Omental fat pad (tissue), 4 donors: ENCODE measurements around the gene CRHR1. TPM values are rescaled to one million over a fixed set of nuclear protein-coding genes. Genes with fewer than 3 reads are reported as not detected.

ENCODE experiments used
- ATAC-seq: fragments of 150-250 bp; one replicate; pipeline ENCODE4 v1.9.1; 2016; ENCODE audit warnings: mild to moderate bottlenecking, moderate library complexity; ENCODE audit not compliant: low FRiP score
- DNase-seq: peaks from one replicate; pipeline ENCODE4 v3.0.0-alpha.2; 2019; ENCODE audit warnings: low spot score
- CTCF ChIP-seq, 3 donors: fragments of 450-650 bp; IDR thresholded peaks; one replicate each; pipeline ENCODE4 v1.5.1; 2016 to 2017; ENCODE audit warnings: antibody characterized with exemption in 3 of 3, mild to moderate bottlenecking in 3 of 3, moderate library complexity in 2 of 3
- total RNA-seq, 4 donors: library from RNA; depleted of rRNA; stranded (reverse); fragments of >200 nt; gene quantifications; one replicate each; pipeline ENCODE4 v1.1.0, GENCODE V29; 2016

The CRHR1 gene
- total RNA-seq, 4 donors from 2014 or later, result not detected

GRCh38 chr17:45819632-45820031 is 35.5 kb downstream of the CRHR1 start:
- TF ChIP-seq CTCF (IDR thresholded peaks at IDR 0.05), result no peak
- ATAC-seq (no peak), DNase-seq (no peak)

GRCh38 chr17:45820052-45820780 is 36.1 kb downstream of the CRHR1 start:
- TF ChIP-seq CTCF (IDR thresholded peaks at IDR 0.05), result no peak
- no peak for DNase-seq
- no peak for ATAC-seq

GRCh38 chr17:45821147-45821546 is 37.0 kb downstream of the CRHR1 start:
- no peak for TF ChIP-seq CTCF (IDR thresholded peaks at IDR 0.05)
- no peak for DNase-seq
- ATAC-seq, result no peak

GRCh38 chr17:45823598-45823997 is 39.5 kb downstream of the CRHR1 start:
- no peak for TF ChIP-seq CTCF (IDR thresholded peaks at IDR 0.05)
- ATAC-seq (no peak), DNase-seq (no peak)

GRCh38 chr17:45824475-45824874 is 40.4 kb downstream of the CRHR1 start:
- ATAC-seq, result no peak
- no peak for TF ChIP-seq CTCF (IDR thresholded peaks at IDR 0.05)

GRCh38 chr17:45824901-45825492 is 40.9 kb downstream of the CRHR1 start:
- no peak for ATAC-seq
- DNase-seq, result no peak
- no peak for TF ChIP-seq CTCF (IDR thresholded peaks at IDR 0.05)

More at GRCh38 chr17:45824475-45824874, 40.4 kb downstream of the CRHR1 start:
- DNase-seq, result no peak

GRCh38 chr17:45825792-45826191 is 41.7 kb downstream of the CRHR1 start:
- DNase-seq, result no peak
- no peak for ATAC-seq
- TF ChIP-seq CTCF (IDR thresholded peaks at IDR 0.05), result no peak
